GM12878 (cell line): ENCODE measurements around the gene LPAR3.

ENCODE experiments used
- CEBPB ChIP-seq, 2 experiments: fragments of 150-350 bp in 1 of 2; IDR thresholded peaks; 2 replicates each; pipeline ENCODE4 v1.6.1; 2012 to 2014; ENCODE audit warnings: low read depth in 2 of 2, low read length in 2 of 2, borderline replicate concordance in 1 of 2, inconsistent platforms in 1 of 2
- POLR2A ChIP-seq: IDR thresholded peaks from 2 replicates; pipeline ENCODE4 v1.6.1; 2011; ENCODE audit warnings: low read depth, mild to moderate bottlenecking, low read length
- RAD21 ChIP-seq: IDR thresholded peaks from 2 replicates; pipeline ENCODE4 v1.6.1; 2011; ENCODE audit warnings: mild to moderate bottlenecking, low read depth, low read length, moderate library complexity; ENCODE audit not compliant: insufficient read depth
- SREBF2 ChIP-seq: IDR thresholded peaks from 2 replicates; pipeline ENCODE4 v1.6.1; 2012; ENCODE audit warnings: mild to moderate bottlenecking, low read length
- TAF1 ChIP-seq: IDR thresholded peaks from 2 replicates; pipeline ENCODE4 v1.6.1; 2011; ENCODE audit warnings: mild to moderate bottlenecking, low read depth, low read length, borderline replicate concordance
- TF ChIP-seq, protein P1 (sequence below): IDR thresholded peaks from 2 replicates; pipeline ENCODE4 v1.6.1; 2012; ENCODE audit warnings: mild to moderate bottlenecking, low read depth, low read length

DNA sequence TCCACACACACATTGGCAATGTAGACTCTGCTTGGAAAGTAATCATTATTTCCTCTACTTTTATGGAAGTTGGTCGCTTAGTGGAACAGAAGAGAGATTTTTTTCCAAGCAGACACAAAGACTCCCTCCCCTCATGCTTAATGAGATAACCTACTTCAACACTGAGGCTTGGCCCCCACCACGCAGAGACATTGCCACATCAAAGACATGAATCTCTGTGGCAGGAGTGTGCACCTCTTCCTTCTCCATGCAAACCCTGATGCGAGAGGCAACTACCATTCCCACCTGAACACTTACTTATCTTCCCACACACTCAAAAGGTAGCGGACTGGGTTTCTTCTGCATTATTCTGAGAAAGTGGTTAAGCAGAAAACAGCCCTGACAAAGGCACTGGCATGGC is 37.3 kb upstream of the LPAR3 start:
- no peak for TF ChIP-seq RAD21
- no peak for TF ChIP-seq SREBF2
- no peak for TF ChIP-seq TAF1
- TF ChIP-seq, protein P1, sequence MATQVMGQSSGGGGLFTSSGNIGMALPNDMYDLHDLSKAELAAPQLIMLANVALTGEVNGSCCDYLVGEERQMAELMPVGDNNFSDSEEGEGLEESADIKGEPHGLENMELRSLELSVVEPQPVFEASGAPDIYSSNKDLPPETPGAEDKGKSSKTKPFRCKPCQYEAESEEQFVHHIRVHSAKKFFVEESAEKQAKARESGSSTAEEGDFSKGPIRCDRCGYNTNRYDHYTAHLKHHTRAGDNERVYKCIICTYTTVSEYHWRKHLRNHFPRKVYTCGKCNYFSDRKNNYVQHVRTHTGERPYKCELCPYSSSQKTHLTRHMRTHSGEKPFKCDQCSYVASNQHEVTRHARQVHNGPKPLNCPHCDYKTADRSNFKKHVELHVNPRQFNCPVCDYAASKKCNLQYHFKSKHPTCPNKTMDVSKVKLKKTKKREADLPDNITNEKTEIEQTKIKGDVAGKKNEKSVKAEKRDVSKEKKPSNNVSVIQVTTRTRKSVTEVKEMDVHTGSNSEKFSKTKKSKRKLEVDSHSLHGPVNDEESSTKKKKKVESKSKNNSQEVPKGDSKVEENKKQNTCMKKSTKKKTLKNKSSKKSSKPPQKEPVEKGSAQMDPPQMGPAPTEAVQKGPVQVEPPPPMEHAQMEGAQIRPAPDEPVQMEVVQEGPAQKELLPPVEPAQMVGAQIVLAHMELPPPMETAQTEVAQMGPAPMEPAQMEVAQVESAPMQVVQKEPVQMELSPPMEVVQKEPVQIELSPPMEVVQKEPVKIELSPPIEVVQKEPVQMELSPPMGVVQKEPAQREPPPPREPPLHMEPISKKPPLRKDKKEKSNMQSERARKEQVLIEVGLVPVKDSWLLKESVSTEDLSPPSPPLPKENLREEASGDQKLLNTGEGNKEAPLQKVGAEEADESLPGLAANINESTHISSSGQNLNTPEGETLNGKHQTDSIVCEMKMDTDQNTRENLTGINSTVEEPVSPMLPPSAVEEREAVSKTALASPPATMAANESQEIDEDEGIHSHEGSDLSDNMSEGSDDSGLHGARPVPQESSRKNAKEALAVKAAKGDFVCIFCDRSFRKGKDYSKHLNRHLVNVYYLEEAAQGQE: no peak
- TF ChIP-seq CEBPB (IDR thresholded peaks at IDR 0.05; ENCODE audit: borderline replicate concordance in 1 of 2, low read depth in 2 of 2, low read length in 2 of 2): no peak
- no peak for TF ChIP-seq POLR2A
